ENCODE measurements around the gene MED1.

MED1 gene

GRCh38 chr17:39360537-39360936, 90.5 kb downstream of the MED1 start:
- no peak for DNase-seq (ENCODE audit: low read depth)

- no peak for DNase-seq (ENCODE audit: low read depth)
These were observed 91.1 kb downstream of the MED1 start for GRCh38 chr17:39359994-39360393.

- DNase-seq (ENCODE audit: low read depth): no peak
These were observed 93.1 kb downstream of the MED1 start for GRCh38 chr17:39357986-39358385.

GRCh38 chr17:39357488-39357887, 93.6 kb downstream of the MED1 start:
- no peak for DNase-seq (ENCODE audit: low read depth)
